GM19043 (cell line): ENCODE data around the gene NXN.
"Not testable (repeated sequence)": the region's sequence is repeated elsewhere in the genome, so short reads cannot be mapped to it uniquely, and the experiment has no call there.

ENCODE experiments used
- ATAC-seq: cut with Tn5 transposase; IDR thresholded peaks from one replicate; pipeline ENCODE4 v1.9.1; 2021; ENCODE audit warnings: low read depth; ENCODE audit not compliant: unreplicated experiment

Gene NXN

DNA sequence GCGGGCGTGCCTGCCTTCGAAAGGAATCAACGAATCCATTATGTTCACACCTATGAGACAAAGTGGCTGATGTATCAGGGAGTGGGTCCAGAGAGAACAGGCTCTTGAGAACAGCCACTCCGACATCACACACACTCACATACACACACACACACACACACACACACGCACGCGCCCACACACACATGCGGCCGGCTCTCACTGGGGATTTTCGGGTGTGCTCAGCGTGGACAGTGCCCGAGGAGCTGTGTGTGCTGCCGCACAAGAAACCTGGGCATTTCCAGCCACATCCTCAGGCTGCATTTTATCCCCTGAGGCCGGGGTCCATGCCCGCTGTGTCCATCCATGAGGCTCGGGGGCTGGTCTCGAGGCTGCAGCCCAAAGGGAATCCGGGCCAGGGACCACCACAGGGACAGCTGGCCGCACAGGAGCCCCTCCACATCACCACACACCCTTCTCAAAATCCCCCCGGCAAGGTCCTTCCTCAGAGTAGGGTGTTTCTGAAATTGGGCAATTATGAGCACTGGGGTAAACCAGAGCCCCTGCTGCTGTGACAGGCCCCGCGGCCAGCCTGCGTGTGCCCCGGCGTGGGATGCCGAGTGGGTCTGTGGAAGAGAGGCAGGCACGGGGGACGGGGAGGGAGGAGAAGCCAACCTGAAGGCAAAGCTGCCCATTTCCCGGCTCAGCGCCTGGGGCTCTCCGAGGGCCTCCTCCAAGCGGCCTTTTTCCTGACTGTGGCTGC, 172.6 kb downstream of the NXN start:
- ATAC-seq: no peak

DNA sequence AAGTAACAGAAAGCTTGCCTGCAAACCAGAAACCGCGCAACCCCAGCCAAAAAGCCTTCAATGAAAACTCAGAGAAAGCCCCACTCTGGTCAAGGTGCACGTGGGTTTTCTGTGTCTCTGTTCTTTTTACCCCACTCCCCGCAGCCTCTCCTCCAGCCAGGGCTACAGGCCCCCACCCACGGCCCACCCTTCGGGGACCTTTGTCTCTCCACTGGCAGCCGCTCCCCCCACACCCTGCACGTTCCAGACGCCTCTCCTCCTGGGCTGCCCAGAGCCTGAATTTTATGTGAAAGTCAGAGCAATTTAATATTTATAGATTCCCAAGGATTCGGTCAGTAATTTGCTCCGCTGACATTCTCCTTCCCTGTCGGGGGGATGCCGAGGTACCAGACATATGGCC, 173.2 kb downstream of the NXN start:
- no peak for ATAC-seq

DNA sequence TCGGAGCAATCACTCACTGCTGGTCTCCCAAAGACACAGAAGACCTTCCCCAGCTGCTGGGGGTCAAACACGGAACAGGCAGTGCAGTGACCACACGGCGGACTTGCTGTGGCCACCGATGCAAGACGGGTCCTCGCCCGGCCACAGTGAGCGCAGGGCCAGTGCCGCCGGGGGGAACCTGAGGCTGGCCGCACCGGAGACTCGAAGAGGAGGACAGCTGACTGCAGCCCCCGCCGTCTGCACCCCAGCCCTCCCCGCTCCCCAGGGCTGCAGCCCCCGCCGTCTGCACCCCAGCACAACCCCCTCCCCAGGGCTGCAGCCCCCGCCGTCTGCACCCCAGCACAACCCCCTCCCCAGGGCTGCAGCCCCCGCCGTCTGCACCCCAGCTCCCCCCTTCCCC, 173.7 kb downstream of the NXN start:
- ATAC-seq: not testable (repeated sequence)

DNA sequence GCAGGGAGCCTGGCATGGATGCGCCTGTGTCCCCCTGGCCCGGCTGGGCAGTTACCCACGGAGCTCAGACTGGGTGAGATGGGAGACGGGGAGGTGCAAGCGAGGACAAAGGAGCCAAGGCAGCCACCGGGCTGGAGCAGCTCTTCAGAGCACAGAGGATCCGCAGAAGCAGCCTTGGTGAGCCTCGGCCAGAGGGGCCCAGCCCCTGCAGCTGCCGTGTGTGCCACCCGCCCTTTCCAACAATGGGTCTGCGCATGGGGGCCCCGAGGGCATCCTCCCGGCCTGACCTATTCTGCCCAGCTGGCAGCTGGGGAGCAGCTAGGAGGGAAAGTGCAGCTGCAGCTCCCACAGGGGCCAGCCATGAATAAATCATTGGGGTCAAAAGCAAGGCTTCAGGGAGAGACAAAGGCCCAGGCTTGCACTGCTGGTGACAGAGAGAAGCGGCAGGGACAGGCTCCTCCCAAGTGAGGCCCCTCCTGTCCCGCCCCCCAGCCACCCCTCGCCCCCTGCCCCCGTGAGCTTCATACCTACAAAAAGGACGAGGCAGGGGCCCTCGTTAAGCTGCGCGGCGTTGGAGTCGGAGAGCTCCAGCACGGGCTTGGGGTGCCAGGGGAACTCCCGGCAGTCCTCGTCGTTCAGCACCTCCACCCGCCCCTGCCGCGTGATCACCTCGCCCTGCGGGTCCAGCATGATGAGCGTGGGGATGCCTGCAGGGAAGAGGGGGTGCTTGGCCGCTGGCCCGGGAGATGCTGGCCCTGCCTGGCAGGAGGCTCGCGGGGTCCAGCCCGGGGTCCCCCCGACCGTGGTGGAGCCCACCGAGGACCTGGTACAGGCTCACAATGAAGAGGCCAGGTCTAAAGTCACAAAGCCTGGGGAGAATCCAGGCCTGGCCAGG, 174.8 kb downstream of the NXN start:
- ATAC-seq: no peak

DNA sequence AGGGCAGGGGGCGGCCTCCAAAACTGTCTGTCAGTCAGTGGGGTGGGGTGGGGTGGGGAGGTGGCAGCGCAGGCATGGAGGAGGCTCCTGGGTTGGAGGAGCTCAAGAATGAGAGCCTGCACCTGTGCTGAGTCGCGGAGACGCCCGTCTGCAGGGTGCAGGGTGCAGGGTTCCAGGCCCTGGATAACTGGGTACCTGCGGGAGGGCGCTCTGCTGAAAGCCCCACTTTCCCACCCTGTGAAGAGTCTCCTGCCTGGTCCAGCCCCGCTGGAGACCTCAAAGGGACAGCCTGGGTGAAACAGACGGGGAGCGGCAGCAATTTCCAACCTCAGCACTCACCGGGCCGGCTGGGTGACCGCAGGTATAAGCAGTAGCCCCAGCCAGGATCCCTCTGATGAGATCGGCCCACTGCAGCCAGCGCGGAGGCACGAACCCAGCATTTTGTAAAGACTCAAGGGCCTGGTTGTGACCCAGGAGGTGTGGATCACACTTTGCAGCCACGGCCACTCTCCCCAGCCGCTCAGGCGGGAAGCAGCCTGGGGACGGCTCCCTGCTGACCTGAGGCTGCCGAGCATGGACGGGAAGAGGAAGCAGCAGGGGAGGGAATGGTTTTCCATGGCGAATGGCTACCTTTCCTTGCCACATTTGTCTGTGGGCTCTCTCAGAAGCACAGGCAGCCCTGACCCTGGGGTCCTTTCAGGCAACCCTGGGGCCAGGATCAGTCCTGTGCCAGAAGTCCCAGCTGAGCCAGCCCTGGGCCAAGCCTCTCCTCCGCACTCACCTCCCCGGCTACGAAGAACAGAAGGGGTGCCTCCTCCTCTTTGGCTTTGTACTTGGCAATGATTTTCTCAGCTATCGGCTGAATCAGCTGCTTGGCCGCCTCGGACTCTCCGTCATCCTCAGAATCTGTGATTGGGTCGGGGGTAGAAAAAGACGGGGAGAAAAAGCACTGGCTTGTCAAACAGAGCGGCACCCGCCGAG, 176.4 kb downstream of the NXN start:
- no peak for ATAC-seq

DNA sequence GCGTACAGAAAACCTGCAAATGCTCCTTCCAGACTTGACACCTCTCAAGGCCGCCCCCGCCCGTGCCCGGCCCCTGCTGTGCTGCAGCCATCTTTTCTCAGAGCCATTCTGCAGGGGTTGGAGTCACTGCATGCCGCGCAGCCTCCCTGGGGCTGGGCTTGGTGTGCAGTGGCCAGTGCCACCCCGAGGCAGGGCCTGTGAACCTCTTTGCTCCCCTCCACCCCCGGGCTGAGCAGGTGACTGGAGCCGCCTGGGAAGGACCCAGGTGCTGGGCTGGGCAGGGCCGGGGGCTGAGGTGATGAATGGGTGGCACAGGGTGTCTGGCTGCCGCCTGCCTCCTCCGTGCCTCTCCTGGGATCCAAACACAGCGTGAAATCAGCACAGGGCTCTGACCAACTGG, 177.1 kb downstream of the NXN start:
- ATAC-seq: no peak

DNA sequence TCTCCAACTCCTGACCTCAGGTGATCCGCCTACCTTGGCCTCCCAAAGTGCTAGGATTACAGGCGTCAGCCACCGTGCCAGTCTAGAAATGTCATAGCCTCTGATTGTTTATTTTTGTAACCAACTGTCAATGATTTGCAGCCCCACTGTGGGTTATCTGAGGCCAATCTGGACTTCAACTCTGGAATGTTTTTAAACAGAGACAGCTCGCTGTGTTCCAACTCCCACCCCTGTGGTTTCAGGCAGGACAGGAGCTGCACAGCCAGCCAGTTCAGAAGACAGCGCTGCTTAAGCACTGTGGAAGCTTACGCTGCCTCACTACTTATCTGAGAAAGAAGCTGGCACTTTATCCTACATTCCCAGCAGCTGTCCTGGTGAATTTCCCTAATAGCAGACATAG, 177.9 kb downstream of the NXN start:
- ATAC-seq: no peak

DNA sequence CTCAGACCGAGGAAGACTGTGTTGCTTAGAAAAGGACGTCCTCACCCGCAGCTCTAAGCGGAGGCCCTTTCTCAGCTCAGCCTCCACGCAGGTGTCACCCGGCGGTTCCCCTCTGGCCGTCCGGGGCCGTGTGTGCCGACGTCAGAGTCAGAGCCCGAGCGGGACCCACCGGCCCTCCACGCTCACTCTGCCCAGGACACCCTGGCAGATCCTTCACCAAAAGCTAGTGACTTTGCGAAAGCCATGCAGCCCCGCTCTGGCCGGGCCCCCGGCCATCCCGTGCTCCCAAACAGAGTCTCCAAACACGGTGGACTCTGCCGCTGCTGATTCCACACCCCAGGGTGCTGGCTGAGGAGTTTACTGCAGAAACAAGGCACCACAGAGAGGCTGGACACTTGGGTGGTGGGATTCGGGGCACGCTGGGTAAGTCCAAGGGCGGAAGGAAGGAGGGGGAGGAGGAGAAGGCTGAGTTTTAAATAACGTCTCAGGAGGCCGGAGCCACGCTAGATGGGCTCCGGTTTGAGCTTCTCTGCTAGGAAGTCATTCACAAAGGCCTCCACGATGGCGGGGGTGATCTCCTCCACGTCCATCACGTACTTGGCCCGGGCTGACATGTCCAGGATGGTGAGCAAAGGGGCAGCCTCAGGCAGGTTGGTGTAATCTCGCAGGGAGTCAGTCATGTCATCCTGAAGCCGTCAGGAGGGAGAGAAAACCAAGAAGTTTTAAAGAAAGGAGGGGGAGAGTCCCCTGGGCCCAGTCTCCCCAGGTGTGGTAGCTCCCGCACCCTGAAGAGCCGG, 178.9 kb downstream of the NXN start:
- ATAC-seq: no peak

DNA sequence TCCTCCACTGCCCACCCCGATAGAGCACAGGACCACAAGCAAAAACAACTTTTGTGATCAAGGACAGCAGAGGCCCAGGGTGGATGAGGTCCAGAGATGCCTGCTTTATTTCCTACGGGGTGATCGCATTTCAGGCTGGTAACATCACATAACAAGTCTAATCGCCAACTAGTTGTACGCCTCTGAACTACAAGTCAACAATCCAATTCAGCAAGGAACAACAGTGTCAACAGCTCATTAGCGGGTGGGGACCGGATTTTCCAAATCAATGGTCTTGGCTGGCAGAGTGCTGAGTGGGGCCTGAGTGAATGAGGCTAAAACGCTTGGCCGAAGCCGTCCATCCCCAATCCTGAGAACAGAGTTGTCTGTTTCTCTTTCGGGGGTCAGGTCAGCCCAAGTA, 180.3 kb downstream of the NXN start:
- ATAC-seq: no peak

DNA sequence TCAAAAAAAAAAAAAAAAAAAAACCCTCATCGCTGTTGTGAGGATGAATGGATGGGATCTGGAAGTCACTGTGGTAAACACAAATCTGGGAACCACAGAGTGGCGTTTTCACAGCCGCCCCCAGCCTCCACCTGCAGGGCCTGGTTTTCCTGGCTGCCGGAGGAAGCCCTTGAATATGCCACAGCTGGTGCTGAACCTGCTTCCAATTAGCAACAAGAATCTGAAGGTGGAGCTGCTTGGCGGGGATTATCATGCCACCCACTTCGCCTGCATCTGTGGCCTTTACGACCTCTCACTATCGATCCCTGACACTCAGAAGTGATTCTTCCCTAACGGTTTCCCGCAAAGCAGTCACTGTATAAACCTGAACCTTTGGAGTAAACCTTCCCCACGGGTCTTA, 181.3 kb downstream of the NXN start:
- no peak for ATAC-seq

DNA sequence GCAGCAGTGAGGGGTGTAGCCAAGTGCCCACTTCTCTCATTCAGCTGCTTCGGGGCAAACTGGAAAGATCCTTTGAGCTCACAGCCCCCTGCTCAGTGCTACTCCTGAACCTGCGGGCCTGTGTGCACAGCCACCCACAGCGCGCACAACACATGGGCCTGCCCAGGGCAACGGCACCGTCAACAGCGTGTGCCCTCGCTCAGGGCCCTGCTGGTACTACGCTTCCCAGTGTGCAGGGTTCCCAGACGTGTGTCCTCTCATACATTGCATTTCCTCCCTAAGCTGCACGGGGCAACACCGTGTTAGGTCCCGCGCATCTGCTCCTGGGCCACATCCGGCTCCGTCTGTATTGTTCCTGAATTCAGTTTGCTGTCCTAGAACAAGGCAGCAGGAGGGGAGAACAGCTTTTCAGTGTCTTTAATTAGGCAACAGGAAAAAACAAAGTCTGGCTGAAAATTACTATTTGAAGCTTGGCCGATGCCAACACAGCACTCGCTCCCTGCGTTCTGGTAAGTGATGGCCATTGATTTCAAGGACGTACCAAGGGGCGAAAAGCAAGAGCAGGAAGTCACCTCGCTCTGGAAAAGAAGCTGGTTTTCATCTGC, 182.2 kb downstream of the NXN start:
- no peak for ATAC-seq

DNA sequence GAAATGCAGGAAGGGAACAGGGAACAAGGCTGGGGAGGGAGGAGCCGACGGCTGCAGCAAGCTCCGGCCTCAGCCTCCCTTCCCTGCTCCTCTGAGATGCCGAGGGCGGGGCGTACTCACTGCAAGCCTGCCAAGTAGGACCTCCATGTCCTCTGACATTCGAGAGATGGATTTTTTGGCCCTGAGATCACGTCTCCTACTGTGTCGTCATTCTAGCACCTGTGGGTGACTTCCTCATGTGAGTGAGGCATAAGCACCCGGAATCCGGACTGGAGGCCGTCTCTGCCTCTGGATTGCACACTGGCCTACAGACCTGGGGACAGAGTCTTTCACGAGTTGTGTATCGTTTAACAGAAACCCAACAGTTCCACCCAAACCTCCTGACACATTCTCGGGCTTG, 183.0 kb downstream of the NXN start:
- ATAC-seq: no peak

DNA sequence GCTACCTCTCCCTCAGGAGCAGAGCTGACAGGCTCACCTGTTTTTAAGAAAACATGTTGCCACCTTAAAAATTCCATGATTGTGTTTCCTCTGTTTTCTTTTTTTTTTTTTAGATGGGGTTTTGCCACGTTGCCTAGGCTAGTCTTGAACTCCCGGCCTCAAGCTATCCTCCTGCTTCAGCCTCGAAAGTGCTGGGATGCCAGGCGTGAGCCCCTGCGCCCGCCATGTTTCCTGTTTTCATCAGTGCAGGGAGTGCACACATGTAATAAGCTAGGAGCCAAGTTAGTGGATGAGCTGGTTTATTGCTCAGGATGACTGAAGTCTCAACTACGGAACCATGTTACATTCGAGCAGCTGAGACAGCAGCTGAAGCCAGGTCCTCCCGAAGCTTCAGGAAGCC, 183.9 kb downstream of the NXN start:
- no peak for ATAC-seq

DNA sequence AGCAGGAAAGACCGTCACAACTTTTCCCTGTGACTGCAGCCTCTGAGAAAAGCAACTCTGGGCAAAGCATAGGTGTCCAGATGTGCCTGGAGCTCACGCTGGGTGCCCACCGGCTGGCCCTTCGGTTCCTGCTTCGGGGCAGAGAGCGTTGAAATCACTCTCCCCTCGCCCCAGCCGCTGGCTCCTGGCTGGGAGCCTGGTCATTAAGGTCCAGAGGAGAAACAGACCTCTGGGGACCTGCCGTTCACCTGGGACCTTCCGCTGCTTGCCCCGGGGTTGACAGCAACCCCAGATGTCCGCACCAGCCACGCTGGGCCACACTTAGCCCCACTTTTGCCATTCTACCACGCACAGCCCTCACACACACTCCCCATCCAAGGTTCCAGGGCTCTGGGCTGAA, 184.3 kb downstream of the NXN start:
- no peak for ATAC-seq

DNA sequence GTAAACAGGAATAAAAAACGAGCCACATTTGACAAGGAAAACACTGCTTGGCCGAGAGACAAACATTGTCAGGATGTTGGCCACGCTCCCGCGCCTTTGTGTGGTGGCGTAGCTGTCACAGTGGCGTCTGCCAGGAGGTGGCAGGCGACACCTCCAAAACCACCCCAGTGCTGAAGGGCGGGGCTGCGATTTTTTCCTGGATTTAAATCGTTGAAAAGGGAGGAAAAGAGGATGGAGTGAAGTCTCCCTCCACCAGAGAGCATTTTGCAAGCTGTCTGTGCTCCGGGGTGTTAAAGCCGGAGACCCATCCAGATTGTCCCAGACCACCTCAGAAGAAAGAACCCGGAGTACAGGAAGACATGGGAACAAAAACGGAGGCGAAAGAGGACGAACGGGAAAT, 184.7 kb downstream of the NXN start:
- no peak for ATAC-seq

DNA sequence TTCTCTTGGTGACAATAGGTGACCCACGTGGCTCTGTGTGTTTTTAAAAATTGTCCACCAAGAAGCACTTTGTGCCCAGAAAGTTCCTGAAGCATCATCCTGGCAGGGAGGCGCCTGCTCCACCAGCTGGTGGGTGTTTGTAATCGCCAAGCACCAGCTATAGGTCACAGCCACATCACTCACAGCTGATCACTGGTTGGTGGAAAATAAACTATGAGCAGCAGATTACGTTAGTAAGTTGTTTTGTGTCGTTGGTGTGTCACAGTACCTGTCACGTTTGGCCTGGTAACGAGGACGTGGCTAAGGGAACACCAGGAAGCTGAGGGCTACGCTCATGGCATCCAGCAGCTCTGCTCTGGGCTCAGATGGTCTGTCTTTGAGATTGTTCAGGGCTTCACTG, 187.3 kb downstream of the NXN start:
- ATAC-seq: no peak

DNA sequence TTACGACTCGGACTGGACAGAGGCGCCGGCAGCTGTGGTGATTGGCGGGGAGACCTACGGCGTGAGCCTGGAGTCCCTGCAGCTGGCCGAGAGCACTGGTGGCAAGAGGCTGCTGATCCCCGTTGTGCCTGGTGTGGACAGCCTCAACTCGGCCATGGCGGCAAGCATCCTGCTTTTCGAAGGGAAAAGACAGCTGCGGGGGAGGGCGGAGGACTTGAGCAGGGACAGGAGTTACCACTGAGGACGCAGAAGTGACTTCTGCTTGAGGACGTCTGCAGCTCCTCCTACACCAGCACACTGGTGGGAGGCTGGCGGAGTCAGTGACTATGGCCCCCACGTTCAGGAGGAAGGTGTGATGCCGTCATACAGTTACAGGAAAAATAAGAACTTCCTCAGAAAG, 187.7 kb downstream of the NXN start:
- ATAC-seq: no peak

DNA sequence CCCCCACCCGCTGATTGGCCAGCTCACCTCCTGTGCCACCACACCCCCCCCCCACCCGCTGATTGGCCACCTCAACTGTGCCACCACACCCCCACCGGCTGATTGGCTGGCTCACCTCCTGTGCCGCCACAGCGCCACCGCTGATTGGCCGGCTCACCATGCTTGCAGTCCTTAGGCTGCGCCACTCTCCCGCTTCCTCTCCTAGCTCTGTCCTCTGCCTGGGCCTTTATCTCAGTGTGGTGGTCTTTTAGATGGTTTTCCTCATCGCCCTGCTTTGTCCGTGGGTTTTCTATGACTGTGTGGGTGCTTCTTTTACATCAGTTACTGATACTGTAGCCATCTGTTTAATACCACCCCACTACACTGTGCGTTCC, 188.7 kb downstream of the NXN start:
- not testable (repeated sequence) for ATAC-seq

DNA sequence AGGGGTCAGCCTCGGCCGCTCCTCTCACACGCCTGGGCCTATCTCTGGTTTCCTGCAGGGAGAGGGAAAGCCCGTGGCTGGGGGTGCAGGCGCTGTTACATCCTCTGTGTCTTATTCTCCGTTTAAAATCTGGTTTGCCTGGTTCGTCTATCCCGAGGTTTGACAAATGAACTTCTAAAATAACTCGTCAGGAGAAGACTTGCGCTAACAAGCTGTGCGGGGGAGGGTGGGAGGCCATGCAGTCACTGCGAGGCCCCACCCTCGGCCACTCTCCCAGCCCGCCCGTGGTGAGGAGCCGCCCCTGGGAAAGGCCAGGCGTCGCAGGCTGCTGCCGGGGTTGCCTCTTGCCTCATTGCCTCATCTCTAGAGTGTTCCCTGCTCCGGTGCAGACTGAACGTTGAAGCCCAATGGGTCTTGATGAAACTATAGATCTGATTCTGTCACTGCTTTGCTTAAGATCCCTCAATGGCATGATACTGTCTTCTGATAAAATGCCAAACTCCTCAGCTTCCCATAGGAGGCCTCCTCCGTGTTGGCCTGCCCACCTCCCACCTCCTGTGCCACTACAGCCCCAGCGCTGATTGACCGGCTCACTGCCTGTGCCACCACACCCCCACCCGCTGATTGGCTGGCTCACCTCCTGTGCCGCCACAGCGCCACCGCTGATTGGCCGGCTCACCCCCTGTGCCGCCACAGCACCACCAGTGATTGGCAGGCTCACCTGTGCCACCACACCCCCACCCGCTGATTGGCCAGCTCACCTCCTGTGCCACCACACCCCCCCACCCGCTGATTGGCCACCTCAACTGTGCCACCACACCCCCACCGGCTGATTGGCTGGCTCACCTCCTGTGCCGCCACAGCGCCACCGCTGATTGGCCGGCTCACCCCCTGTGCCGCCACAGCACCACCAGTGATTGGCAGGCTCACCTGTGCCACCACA, 189.4 kb downstream of the NXN start:
- not testable (repeated sequence) for ATAC-seq
